HepG2 (cell line): ENCODE data around the gene TMEM252. TPM values are rescaled to one million over a fixed set of nuclear protein-coding genes. Genes with fewer than 3 reads are reported as not detected.

Experiments
- ATAC-seq: fragments of 200-7000 bp; cut with Tn5 transposase; 3 replicates; pipeline ENCODE4 v1.9.1; 2020; ENCODE audit warnings: mild to moderate bottlenecking, moderate library complexity
- BruUV-seq: library from RNA; stranded (reverse); fragments of 400-500 nt; replicated peaks from 2 replicates; lab custom pipeline; 2021; lab: Mats Ljungman, UMichigan
- CTCF ChIA-PET: fragments of 300-600 bp; formaldehyde crosslinking; extraction: SDS; loops from one replicate; lab custom pipeline; 2021; ENCODE audit warnings: low total read pairs, inconsistent platforms, low intra/inter-chr PET ratio; lab: Yijun Ruan, JAX
- POLR2A ChIA-PET: fragments of 350-600 bp; sonication (Branson Sonifier 250); formaldehyde crosslinking; loops from one replicate; lab custom pipeline; 2020; ENCODE audit warnings: antibody characterized with exemption, inconsistent platforms; lab: Yijun Ruan, JAX
- DNase-seq: peaks from one replicate; pipeline ENCODE4 v3.0.0-alpha.2; 2015; ENCODE audit warnings: low spot score
- FAIRE-seq: peaks from 3 replicates; lab custom pipeline; 2011; peaks lifted over from hg19 to GRCh38; lab: Jason Lieb, UNC
- H2AFZ ChIP-seq: one replicate; pipeline ENCODE4 v1.6.1; 2011; ENCODE audit warnings: low read length, inconsistent platforms
- H3K27ac ChIP-seq: fragments of 300-600 bp; 3 replicates; pipeline ENCODE4 v1.8.0; 2011; ENCODE audit warnings: mixed run types, mild to moderate bottlenecking, mixed read lengths, low read length, inconsistent platforms; ENCODE audit not compliant: insufficient read depth; ENCODE audit errors: extremely low read length
- H3K27me3 ChIP-seq, 2 experiments: fragments of 200-600 bp in 1 of 2; 2 replicates in 1 of 2; 3 replicates in 1 of 2; pipeline versions ENCODE4 v1.6.0 to v1.8.0; 2011; ENCODE audit warnings: low read length in 2 of 2, mild to moderate bottlenecking in 2 of 2, moderate library complexity in 2 of 2, inconsistent platforms in 1 of 2; ENCODE audit not compliant: insufficient read depth in 2 of 2, control insufficient read depth in 1 of 2
- H3K36me3 ChIP-seq, 2 experiments: fragments of 200-600 bp in 1 of 2; replicated peaks in 1 of 2; 2 replicates in 1 of 2; 3 replicates in 1 of 2; pipeline versions ENCODE4 v1.5.1 to v1.8.0; 2011; ENCODE audit warnings: low read length in 2 of 2, inconsistent platforms in 1 of 2; ENCODE audit not compliant: insufficient read depth in 2 of 2, control insufficient read depth in 1 of 2
- H3K4me1 ChIP-seq: 2 replicates; pipeline ENCODE4 v1.5.1; 2012; ENCODE audit warnings: low read length, inconsistent platforms; ENCODE audit not compliant: insufficient read depth
- H3K4me2 ChIP-seq: 2 replicates; pipeline ENCODE4 v1.6.0; 2011; ENCODE audit warnings: low read depth, low read length, inconsistent platforms
- H3K4me3 ChIP-seq, 3 experiments: fragments of 200-600 bp in 1 of 3; sonication (generic), shearing (Covaris generic) in 1 of 3; replicated peaks in 1 of 3; 2 replicates each; pipeline ENCODE4 v1.5.1; 2011 to 2016; ENCODE audit warnings: low read length in 3 of 3, inconsistent platforms in 2 of 3, low read depth in 2 of 3, mild to moderate bottlenecking in 2 of 3, control low read depth in 1 of 3, mixed read lengths in 1 of 3; ENCODE audit not compliant: insufficient read depth in 1 of 3
- H3K79me2 ChIP-seq: one replicate; pipeline ENCODE4 v1.6.1; 2011; ENCODE audit warnings: low read length, inconsistent platforms; ENCODE audit not compliant: insufficient read depth
- H3K9ac ChIP-seq: 2 replicates; pipeline ENCODE4 v1.6.0; 2011; ENCODE audit warnings: mild to moderate bottlenecking, low read depth, low read length, inconsistent platforms; ENCODE audit not compliant: insufficient read depth
- H3K9me3 ChIP-seq: 2 replicates; pipeline ENCODE4 v1.5.1; 2012; ENCODE audit warnings: mild to moderate bottlenecking, low read length
- H4K20me1 ChIP-seq: 2 replicates; pipeline ENCODE4 v1.6.0; 2011; ENCODE audit warnings: inconsistent platforms, mild to moderate bottlenecking, low read length, moderate library complexity; ENCODE audit not compliant: insufficient read depth
- ASH2L ChIP-seq: fragments of 300-600, 200-600 bp; sonication (generic); IDR thresholded peaks from 2 replicates; pipeline ENCODE4 v1.7.0; 2017; ENCODE audit warnings: low read depth, mild to moderate bottlenecking, moderate library complexity, mixed read lengths, low read length; ENCODE audit not compliant: insufficient read length
- BHLHE40 ChIP-seq: IDR thresholded peaks from 2 replicates; pipeline ENCODE4 v1.6.1; 2011; ENCODE audit warnings: low read length, improper control_type of control experiment
- ELF3 ChIP-seq: IDR thresholded peaks from 2 replicates; pipeline ENCODE4 v1.6.1; 2016; ENCODE audit warnings: missing genetic modification reagents, missing compliant biosample characterization
- EP300 ChIP-seq, 3 experiments: sonication (generic) in 1 of 3; formaldehyde crosslinking in 1 of 3; IDR thresholded peaks; 2 replicates each; pipeline versions ENCODE4 v1.5.1 to v1.6.1; 2011 to 2020; ENCODE audit warnings: low read depth in 2 of 3, low read length in 2 of 3, borderline replicate concordance in 1 of 3, improper control_type of control experiment in 1 of 3, mild to moderate bottlenecking in 1 of 3, missing genetic modification reagents in 1 of 3, moderate library complexity in 1 of 3
- FOSL2 ChIP-seq: sonication (generic); formaldehyde crosslinking; IDR thresholded peaks from 2 replicates; pipeline ENCODE4 v1.4.0; 2020; ENCODE audit warnings: missing genetic modification reagents
- FOXP1 ChIP-seq, 2 experiments: fragments of 450-650 bp in 1 of 2; IDR thresholded peaks; 2 replicates each; pipeline ENCODE4 v1.6.1; 2017 to 2018; ENCODE audit warnings: antibody characterized with exemption in 1 of 2
- KMT2B ChIP-seq: IDR thresholded peaks from 2 replicates; pipeline ENCODE4 v1.6.1; 2016; ENCODE audit warnings: missing genetic modification reagents, missing compliant biosample characterization
- RNF2 ChIP-seq: fragments of 450-650 bp; conservative IDR thresholded peaks from 2 replicates; pipeline ENCODE4 v1.6.1; 2016; ENCODE audit warnings: low read depth
- WGBS: methylation state at CpG from one replicate; pipeline ENCODE4 v1.1.6; 2017; ENCODE audit warnings: low lambda C conversion rate; 5-methylcytosine and 5-hydroxymethylcytosine counted together
- in situ Hi-C: cut with HindIII; loops from 2 replicates; pipeline ENCODE4 v1.10.0; 2017; ENCODE audit warnings: low pct_unique_long_range_greater_than_20kb; ENCODE audit not compliant: extremely low pct_ligation_motif_present
- intact Hi-C: fragments of 100-400 bp; cut with micrococcal nuclease; formaldehyde crosslinking; loops from one replicate; pipeline ENCODE4 v1.10.0; 2022; ENCODE audit not compliant: unreplicated experiment
- polyA plus RNA-seq, 8 experiments: library from polyadenylated mRNA; depleted of rRNA in 3 of 8; stranded (reverse) in 7 of 8; unstranded in 1 of 8; fragments of >200 nt; fragmentation: Illumina TruSeq in 4 of 8; extraction: Trizol in 4 of 8; gene quantifications; 2 replicates each; pipeline versions ENCODE4 v1.2.1 to v1.2.3, GENCODE V29; 2011 to 2016; ENCODE audit warnings: low read depth in 4 of 8, missing spikeins in 1 of 8, mixed read lengths in 1 of 8; ENCODE audit not compliant: insufficient read depth in 1 of 8
- total RNA-seq, 5 experiments: library from RNA; depleted of rRNA; stranded (reverse); fragments of >200 nt; fragmentation: Illumina TruSeq; extraction: Trizol; gene quantifications; 2 replicates each; pipeline ENCODE4 v1.2.3, GENCODE V29; 2016; ENCODE audit warnings: low read depth in 1 of 5
- TF ChIP-seq, protein P1 (sequence below): IDR thresholded peaks from 2 replicates; pipeline ENCODE4 v1.4.0; 2020; ENCODE audit warnings: mild to moderate bottlenecking, missing genetic modification reagents
- TF ChIP-seq, protein P2 (sequence below): IDR thresholded peaks from 2 replicates; pipeline ENCODE4 v1.6.1; 2012; ENCODE audit warnings: low read depth, low read length, improper control_type of control experiment

The TMEM252 gene
- total and polyA plus RNA-seq, 2 of the 13 experiments (the other 11 are each of a cell fraction or from before 2014, with no cell fraction given) = not detected

DNA sequence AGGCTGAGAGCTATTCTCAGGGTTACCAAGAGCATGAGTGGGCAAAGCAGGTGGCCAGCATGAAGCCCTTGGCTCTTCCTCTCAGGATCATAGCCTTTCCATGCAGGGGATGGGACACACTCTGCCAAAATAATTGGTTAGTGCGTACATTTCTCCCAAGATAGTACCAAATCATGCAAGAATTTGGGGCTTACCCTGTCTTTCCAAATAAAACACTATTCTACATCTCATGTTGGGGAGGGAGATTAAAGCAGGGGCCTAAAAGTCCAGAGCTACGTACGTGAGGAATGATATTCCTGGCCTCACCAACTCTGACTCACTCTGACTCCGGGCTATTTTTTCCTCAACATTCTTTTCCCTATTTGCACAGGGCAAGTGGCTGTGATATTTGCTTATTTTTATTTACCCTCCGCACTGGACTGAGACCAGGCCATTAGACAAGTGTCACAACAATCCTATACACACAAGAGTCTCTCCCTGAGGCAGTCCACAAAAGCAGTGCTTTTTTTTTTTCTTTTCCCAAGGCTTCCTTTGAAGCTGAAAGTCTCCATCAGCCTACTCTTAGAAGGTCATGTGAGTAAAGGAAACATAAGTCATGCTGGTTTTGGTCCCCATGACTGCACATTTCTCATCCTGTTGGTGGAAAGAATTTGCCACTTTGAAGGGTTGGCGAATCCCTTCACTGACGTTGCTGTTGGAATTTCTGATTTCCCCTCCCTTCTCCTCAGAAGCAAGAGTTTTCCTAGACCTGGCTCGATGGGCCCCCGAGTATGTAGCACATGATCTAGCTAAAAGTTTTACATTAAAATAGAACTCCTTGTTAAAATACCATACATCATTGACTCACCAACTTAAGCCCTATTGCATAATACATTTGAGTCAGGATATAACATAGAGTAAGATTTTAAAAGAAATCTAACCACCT lies 40.0 kb downstream of the TMEM252 start:
- Histone ChIP-seq H3K36me3 (no peaks in the 10 kb centered on the region), H3K27ac (no peak overlapping the region), H3K27me3 (peaks cover 0 to 3% of the 10 kb centered on the region in 2 experiments; a peak in 1 of 5 replicates), H3K4me1 (peaks cover 23% of the 10 kb centered on the region), H4K20me1 (no peaks in the 10 kb centered on the region), H3K79me2 (no peaks in the 10 kb centered on the region), H3K4me3 (no peak overlapping the region), H2AFZ (no peak overlapping the region), H3K9me3 (no peaks in the 10 kb centered on the region), H3K9ac (no peak overlapping the region), H3K4me2 (no peak overlapping the region)
- peak; percentile 43 for DNase-seq
- POLR2A ChIA-PET = no interaction called here
- no TSS peak for BruUV-seq
- 24% methylated on average over 9 of the region's 9 CpGs for WGBS
- TF ChIP-seq EP300 (IDR thresholded peaks at IDR 0.05; ENCODE audit: low read depth in 2 of 2, low read length in 2 of 2) (peak in 1 of 2 experiments; percentile 14; a peak in 1 of 4 replicates), EP300 (CRISPR knock-in tag; IDR thresholded peaks at IDR 0.05; ENCODE audit: borderline replicate concordance) (no peak), FOXP1 (IDR thresholded peaks at IDR 0.05) (no peak), FOXP1 (CRISPR knock-in tag; IDR thresholded peaks at IDR 0.05) (peak; percentile 72), ASH2L (peak; percentile 27), BHLHE40 (peak; percentile 44; the same call in 1 of the 2 replicates), FOSL2 (CRISPR knock-in tag) (peak; percentile 36; the same call in 1 of the 2 replicates), ELF3 (CRISPR knock-in tag) (0 out of 2 replicates have a peak, but pooled peaks have one; percentile 9), KMT2B (no peak), RNF2 (no peak)
- TF ChIP-seq, protein P1, sequence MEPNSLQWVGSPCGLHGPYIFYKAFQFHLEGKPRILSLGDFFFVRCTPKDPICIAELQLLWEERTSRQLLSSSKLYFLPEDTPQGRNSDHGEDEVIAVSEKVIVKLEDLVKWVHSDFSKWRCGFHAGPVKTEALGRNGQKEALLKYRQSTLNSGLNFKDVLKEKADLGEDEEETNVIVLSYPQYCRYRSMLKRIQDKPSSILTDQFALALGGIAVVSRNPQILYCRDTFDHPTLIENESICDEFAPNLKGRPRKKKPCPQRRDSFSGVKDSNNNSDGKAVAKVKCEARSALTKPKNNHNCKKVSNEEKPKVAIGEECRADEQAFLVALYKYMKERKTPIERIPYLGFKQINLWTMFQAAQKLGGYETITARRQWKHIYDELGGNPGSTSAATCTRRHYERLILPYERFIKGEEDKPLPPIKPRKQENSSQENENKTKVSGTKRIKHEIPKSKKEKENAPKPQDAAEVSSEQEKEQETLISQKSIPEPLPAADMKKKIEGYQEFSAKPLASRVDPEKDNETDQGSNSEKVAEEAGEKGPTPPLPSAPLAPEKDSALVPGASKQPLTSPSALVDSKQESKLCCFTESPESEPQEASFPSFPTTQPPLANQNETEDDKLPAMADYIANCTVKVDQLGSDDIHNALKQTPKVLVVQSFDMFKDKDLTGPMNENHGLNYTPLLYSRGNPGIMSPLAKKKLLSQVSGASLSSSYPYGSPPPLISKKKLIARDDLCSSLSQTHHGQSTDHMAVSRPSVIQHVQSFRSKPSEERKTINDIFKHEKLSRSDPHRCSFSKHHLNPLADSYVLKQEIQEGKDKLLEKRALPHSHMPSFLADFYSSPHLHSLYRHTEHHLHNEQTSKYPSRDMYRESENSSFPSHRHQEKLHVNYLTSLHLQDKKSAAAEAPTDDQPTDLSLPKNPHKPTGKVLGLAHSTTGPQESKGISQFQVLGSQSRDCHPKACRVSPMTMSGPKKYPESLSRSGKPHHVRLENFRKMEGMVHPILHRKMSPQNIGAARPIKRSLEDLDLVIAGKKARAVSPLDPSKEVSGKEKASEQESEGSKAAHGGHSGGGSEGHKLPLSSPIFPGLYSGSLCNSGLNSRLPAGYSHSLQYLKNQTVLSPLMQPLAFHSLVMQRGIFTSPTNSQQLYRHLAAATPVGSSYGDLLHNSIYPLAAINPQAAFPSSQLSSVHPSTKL (CRISPR knock-in tag) = peak; percentile 40
- TF ChIP-seq, protein P2, sequence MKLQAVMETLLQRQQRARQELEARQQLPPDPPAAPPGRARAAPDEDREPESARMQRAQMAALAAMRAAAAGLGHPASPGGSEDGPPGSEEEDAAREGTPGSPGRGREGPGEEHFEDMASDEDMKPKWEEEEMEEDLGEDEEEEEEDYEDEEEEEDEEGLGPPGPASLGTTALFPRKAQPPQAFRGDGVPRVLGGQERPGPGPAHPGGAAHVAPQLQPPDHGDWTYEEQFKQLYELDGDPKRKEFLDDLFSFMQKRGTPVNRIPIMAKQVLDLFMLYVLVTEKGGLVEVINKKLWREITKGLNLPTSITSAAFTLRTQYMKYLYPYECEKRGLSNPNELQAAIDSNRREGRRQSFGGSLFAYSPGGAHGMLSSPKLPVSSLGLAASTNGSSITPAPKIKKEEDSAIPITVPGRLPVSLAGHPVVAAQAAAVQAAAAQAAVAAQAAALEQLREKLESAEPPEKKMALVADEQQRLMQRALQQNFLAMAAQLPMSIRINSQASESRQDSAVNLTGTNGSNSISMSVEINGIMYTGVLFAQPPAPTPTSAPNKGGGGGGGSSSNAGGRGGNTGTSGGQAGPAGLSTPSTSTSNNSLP = peak; percentile 46; the same call in 1 of the 2 replicates
- in situ Hi-C loops = no loop called here
- CTCF ChIA-PET = no interaction called here
- peak; percentile 86 for ATAC-seq
- intact Hi-C loops = no loop called here
- FAIRE-seq = no peak
